Lower lobe of right lung (tissue), 2 donors: ENCODE measurements around the gene POPDC2. TPM values are rescaled to one million over a fixed set of nuclear protein-coding genes. Genes with fewer than 3 reads are reported as not detected.

Experiments used
- ATAC-seq, 2 donors: fragments of 200-7000 bp; cut with Tn5 transposase; one replicate each; pipeline ENCODE4 v1.9.1; 2020 to 2022; ENCODE audit warnings: mild to moderate bottlenecking in 2 of 2, moderate library complexity in 2 of 2
- DNase-seq: peaks from one replicate; pipeline ENCODE4 v3.0.0-alpha.2; 2020
- H3K27ac ChIP-seq: fragments of 200-600 bp; one replicate; pipeline ENCODE4 v1.8.0; 2022
- H3K27me3 ChIP-seq: fragments of 200-600 bp; one replicate; pipeline ENCODE4 v1.8.0; 2022; ENCODE audit warnings: low read depth
- H3K36me3 ChIP-seq: fragments of 200-600 bp; one replicate; pipeline ENCODE4 v1.8.0; 2022; ENCODE audit warnings: mild to moderate bottlenecking
- H3K4me1 ChIP-seq: fragments of 200-600 bp; one replicate; pipeline ENCODE4 v1.8.0; 2022
- H3K4me3 ChIP-seq: fragments of 200-600 bp; one replicate; pipeline ENCODE4 v1.8.0; 2022; ENCODE audit warnings: mild to moderate bottlenecking
- H3K9me3 ChIP-seq: fragments of 200-600 bp; one replicate; pipeline ENCODE4 v1.8.0; 2022
- intact Hi-C: fragments of 100-400 bp; cut with DNase I; formaldehyde crosslinking; loops from one replicate; pipeline ENCODE4 v1.11.0; 2022
- total RNA-seq: library from RNA; stranded (reverse); fragmentation: NEBNext Ultra II Directional; extraction: Animal tissue kit (Norgen Biotek cat#: 25700); gene quantifications from one replicate; pipeline ENCODE4 v1.2.1, GENCODE V29; 2021
- TF ChIP-seq, protein P1 (sequence below): fragments of 200-600 bp; IDR thresholded peaks from one replicate; pipeline ENCODE4 v1.8.0; 2022; ENCODE audit warnings: antibody characterized with exemption, mild to moderate bottlenecking
- donor health status: DM: no; HTN: yes; CAD: no; lungs with severe emphysema.

Gene POPDC2
- total RNA-seq, 1 donor from 2014 or later, result 1.5 TPM

DNA sequence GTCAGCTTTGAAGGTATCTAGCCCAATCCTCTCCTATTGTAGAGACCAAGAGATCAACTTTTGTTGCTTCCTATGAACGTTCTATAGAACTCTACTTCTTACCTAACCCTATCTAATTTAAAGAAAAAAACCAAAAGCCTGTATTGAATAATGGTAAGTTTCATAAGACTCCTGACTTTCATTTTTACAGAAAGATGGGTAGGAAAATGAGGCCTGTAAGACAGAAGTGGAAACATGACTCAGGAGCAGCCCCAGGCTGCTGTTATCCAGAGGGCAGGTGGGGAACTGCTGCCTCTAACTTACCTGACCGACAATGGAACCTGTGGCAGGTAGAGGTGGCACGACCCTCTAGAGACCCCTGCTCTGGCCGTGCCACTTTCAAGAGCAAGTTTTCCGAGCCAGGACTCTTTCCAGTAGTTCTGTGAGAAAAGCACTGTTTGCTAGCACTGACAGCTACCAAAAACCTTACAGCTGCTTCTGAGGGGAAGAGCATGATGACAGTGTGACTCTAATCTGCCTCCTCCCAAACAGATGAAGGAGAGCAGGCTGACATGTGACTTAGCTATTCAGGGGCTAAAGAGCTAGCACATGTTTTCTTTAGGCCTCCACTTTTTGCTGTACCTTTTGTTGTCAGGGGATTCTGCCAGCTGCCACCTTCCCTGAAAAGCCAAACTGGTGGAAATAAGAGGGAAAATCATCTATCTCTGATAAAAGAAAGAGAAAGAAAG lies 17.5 kb downstream of the POPDC2 start:
- DNase-seq (no peak), ATAC-seq (no peak)
- TF ChIP-seq, protein P1, sequence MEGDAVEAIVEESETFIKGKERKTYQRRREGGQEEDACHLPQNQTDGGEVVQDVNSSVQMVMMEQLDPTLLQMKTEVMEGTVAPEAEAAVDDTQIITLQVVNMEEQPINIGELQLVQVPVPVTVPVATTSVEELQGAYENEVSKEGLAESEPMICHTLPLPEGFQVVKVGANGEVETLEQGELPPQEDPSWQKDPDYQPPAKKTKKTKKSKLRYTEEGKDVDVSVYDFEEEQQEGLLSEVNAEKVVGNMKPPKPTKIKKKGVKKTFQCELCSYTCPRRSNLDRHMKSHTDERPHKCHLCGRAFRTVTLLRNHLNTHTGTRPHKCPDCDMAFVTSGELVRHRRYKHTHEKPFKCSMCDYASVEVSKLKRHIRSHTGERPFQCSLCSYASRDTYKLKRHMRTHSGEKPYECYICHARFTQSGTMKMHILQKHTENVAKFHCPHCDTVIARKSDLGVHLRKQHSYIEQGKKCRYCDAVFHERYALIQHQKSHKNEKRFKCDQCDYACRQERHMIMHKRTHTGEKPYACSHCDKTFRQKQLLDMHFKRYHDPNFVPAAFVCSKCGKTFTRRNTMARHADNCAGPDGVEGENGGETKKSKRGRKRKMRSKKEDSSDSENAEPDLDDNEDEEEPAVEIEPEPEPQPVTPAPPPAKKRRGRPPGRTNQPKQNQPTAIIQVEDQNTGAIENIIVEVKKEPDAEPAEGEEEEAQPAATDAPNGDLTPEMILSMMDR, result no peak
- Histone ChIP-seq H3K27ac (peak overlapping the region; percentile 13), H3K4me3 (no peak overlapping the region), H3K27me3 (no peaks in the 10 kb centered on the region), H3K9me3 (no peaks in the 10 kb centered on the region), H3K36me3 (peaks cover 10% of the 10 kb centered on the region), H3K4me1 (peaks cover 33% of the 10 kb centered on the region)
- intact Hi-C loops, result no loop called here

DNA sequence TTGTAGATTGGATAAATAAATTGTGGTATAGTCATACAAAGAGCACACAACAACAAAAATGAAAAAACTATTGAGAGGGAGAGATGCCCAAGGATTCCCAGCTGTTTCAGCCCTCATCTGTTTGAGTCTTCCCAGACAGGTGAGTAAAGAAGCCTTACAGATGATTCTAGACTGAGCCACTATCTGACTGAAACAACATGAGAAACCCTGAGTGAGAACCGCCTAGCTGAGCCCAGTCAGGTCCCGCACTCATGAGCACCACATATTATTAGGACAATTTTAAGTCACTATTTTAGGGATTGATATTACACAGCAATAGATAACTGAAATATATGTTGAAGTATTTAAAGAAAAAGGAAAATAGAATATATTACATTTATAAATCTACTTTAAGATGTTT lies 19.0 kb downstream of the POPDC2 start:
- H3K9me3 ChIP-seq, result no peaks in the 10 kb centered on the region
- no peak for ATAC-seq
- no peak overlapping the region for H3K27ac ChIP-seq
- peaks cover 9% of the 10 kb centered on the region for H3K36me3 ChIP-seq
- no peak for DNase-seq
- intact Hi-C loops, result no loop called here
- H3K4me1 ChIP-seq, result peaks cover 33% of the 10 kb centered on the region
- no peak overlapping the region for H3K4me3 ChIP-seq
- TF ChIP-seq, protein P1, result no peak
- no peaks in the 10 kb centered on the region for H3K27me3 ChIP-seq

DNA sequence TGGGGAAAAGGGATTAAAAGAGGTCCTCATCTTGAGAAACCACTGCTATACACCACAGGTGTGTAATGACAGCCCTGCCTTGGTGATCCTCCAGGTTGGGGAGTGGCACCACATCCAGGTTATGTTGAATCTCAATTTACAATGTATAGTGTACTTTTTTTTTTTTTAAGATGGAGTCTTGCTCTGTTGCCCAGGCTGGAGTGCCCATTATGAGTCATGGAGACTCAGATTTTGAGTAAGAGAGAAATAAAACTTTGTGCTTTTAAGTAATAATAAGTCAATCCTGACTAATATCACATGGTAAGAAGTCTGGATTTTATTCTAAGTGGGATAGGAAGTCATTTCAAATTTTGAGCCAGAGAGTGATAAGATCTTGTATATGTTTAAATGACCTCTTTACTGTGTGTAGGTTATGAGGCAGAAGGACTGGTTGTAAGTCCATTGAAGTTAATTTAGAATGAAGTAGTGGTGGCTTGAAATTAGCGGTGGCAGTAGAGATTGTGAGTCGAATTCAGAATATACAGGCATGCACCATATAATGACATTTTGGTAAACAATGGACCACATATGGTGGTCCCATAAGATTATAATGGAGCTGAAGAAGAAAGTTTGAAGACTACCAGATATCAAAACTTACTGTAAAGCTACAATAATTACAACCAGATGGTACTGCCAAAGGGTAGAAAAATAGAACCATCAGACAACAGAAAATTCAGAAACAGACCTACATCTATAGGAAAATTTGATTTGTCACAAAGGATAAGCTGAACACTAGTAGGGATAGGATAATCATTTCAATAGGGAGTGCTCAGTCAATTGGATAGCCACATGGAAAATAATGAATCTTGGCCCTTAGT lies 20.7 kb downstream of the POPDC2 start:
- intact Hi-C loops, result no loop called here
- TF ChIP-seq, protein P1, result no peak
- DNase-seq (no peak), ATAC-seq (no peak)
- Histone ChIP-seq H3K4me3 (no peak overlapping the region), H3K9me3 (no peaks in the 10 kb centered on the region), H3K36me3 (peaks cover 9% of the 10 kb centered on the region), H3K4me1 (peaks cover 38% of the 10 kb centered on the region), H3K27me3 (no peaks in the 10 kb centered on the region), H3K27ac (peak overlapping the region; percentile 90)

DNA sequence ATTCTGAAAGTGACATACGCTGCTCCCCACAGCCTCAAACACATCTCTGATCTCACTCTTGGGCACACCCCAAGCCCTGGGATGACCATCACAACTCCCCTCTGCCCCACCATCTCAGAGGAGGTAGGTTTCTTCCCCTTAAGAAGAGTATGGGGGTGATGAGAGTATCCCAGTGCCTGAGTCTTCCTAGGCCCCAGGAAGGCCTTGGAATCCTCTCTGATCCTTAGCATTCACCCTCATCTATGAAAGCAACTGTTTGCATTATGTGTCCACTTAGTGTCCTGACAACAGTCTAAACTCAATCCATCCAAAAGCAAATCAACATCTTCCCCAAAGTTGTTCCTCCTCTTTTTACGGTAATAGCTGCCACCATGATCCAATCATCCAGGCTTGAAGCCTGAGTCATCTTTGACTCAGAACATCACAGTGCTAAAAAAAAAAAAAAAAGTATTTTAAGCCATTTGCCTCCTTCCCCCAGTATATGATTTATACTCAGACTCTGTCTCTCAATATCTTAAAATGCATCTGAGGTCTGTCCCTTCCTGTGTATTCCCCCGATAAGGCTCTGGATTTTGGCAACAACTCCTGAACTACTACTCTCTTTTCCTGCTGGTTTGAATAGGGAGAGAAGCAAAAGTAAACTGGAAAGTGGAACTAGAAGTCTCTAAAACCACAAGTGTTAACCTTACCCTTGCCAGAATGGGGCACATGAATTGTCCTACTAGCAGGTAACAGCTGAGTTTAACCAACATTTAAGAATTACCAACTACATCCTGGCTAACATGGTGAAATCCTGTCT lies 22.5 kb downstream of the POPDC2 start:
- Histone ChIP-seq H3K9me3 (no peaks in the 10 kb centered on the region), H3K4me3 (peak overlapping the region; percentile 20), H3K4me1 (peaks cover 38% of the 10 kb centered on the region), H3K27ac (peak overlapping the region; percentile 90), H3K27me3 (no peaks in the 10 kb centered on the region), H3K36me3 (peaks cover 9% of the 10 kb centered on the region)
- DNase-seq (no peak), ATAC-seq (peak; percentile 63 to 68)
- intact Hi-C loops, result no loop called here
- TF ChIP-seq, protein P1, result no peak

DNA sequence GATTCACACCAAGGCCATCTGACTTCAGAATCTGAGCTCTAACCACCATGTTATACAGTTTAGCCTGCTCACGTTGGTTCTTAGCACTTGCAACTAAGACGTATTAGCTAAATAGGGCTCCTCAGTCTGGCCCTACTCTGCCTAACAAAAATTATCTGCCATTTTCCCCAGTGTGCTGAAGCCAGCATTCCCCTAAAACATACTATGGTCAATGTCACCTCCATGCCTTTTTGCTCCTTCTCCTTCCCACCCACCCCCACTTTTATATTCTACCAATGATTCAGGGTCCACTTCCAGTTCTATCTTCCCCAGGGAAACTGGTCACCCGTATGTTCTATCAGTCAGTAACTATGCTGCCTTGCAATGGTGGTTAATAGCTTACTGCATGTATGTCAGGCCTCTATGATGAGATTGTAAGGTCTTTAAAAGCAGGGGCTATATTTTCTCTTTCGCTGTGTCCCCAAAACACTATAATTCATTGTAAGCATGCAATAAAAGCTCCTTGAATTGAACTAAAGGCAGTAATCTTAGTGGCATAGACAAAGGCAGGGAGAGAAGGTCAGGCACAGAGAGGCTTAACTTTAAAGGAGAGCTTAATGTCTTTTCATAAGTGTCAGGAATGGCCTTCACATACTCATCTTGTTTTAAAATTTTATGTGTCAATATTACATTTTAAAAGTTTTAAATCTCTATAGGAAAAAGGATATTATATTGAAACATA lies 23.3 kb downstream of the POPDC2 start:
- DNase-seq (no peak), ATAC-seq (no peak)
- TF ChIP-seq, protein P1, result no peak
- Histone ChIP-seq H3K36me3 (peaks cover 7% of the 10 kb centered on the region), H3K27ac (peak overlapping the region; percentile 90), H3K4me3 (no peak overlapping the region), H3K9me3 (no peaks in the 10 kb centered on the region), H3K27me3 (no peaks in the 10 kb centered on the region), H3K4me1 (peaks cover 38% of the 10 kb centered on the region)
- intact Hi-C loops, result no loop called here
